ENCODE results near the gene IGF2R. TPM values are rescaled to one million over a fixed set of nuclear protein-coding genes. Genes with fewer than 3 reads are reported as not detected.

The IGF2R gene
- total and polyA plus RNA-seq, 2 donors from 2014 or later, result 23.7 to 88.6 TPM

DNA sequence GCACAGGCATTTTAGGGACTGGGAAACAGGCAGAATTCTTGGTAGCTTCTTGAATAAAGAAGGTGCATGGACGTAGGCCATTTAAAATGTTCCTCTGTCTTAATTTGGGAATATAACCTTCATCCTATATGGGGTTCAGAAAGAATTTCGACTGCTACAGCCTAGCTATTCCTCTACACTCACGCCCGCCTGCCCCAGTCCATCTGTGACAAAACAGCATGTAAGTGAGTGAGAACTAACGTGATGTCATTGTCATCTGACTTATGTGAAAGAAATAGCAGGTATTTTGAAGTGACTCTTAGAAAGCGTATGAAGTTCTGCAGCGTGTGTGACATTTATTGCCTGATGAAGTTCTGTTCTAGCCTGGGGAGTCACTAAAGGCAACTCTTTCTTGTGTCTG, 100.6 kb downstream of the IGF2R start:
- FAIRE-seq, result no peak
- H3K4me1 ChIP-seq (ENCODE audit: control insufficient read depth in 2 of 3, insufficient read depth in 2 of 3, low read depth in 1 of 3, low read length in 3 of 3), result no peaks in the 10 kb centered on the region
- no peak overlapping the region for H3K27ac ChIP-seq (ENCODE audit: low read depth in 2 of 2, low read length in 2 of 2)
- no peaks in the 10 kb centered on the region for H3K27me3 ChIP-seq (ENCODE audit: control insufficient read depth, insufficient read depth, low read length)
- intact Hi-C loops (cut with DNase I), result no loop called here
- H3K9ac ChIP-seq (ENCODE audit: low read length in 3 of 3), result no peak overlapping the region
- H3K36me3 ChIP-seq (ENCODE audit: control insufficient read depth in 2 of 3, insufficient read depth in 3 of 3, low read length in 3 of 3), result peaks cover 2 to 71% (median 61%) of the 10 kb centered on the region in 3 donors
- DNase-seq, result no peak
- H3K4me3 ChIP-seq (ENCODE audit: low read length in 3 of 3), result no peak overlapping the region
- H3K9me3 ChIP-seq (ENCODE audit: control insufficient read depth in 2 of 3, insufficient read depth in 1 of 3, low read length in 3 of 3), result no peaks in the 10 kb centered on the region
- TF ChIP-seq, protein P1, sequence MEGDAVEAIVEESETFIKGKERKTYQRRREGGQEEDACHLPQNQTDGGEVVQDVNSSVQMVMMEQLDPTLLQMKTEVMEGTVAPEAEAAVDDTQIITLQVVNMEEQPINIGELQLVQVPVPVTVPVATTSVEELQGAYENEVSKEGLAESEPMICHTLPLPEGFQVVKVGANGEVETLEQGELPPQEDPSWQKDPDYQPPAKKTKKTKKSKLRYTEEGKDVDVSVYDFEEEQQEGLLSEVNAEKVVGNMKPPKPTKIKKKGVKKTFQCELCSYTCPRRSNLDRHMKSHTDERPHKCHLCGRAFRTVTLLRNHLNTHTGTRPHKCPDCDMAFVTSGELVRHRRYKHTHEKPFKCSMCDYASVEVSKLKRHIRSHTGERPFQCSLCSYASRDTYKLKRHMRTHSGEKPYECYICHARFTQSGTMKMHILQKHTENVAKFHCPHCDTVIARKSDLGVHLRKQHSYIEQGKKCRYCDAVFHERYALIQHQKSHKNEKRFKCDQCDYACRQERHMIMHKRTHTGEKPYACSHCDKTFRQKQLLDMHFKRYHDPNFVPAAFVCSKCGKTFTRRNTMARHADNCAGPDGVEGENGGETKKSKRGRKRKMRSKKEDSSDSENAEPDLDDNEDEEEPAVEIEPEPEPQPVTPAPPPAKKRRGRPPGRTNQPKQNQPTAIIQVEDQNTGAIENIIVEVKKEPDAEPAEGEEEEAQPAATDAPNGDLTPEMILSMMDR (IDR thresholded peaks at IDR 0.05; ENCODE audit: borderline replicate concordance, extremely low read depth, insufficient read depth), result no peak

GRCh38 chr6:160070427-160070826, 101.5 kb downstream of the IGF2R start:
- H3K27ac ChIP-seq (ENCODE audit: low read depth in 2 of 2, low read length in 2 of 2), result no peak overlapping the region
- H3K4me3 ChIP-seq (ENCODE audit: low read length in 3 of 3), result no peak overlapping the region
- H3K4me1 ChIP-seq (ENCODE audit: control insufficient read depth in 2 of 3, insufficient read depth in 2 of 3, low read depth in 1 of 3, low read length in 3 of 3), result no peaks in the 10 kb centered on the region
- intact Hi-C loops (cut with DNase I), result no loop called here
- no peaks in the 10 kb centered on the region for H3K27me3 ChIP-seq (ENCODE audit: control insufficient read depth, insufficient read depth, low read length)
- FAIRE-seq, result no peak
- TF ChIP-seq, protein P1 (IDR thresholded peaks at IDR 0.05; ENCODE audit: borderline replicate concordance, extremely low read depth, insufficient read depth), result no peak
- no peak for DNase-seq
- H3K9me3 ChIP-seq (ENCODE audit: control insufficient read depth in 2 of 3, insufficient read depth in 1 of 3, low read length in 3 of 3), result no peaks in the 10 kb centered on the region
- peaks cover 2 to 70% (median 61%) of the 10 kb centered on the region in 3 donors for H3K36me3 ChIP-seq (ENCODE audit: control insufficient read depth in 2 of 3, insufficient read depth in 3 of 3, low read length in 3 of 3)
- H3K9ac ChIP-seq (ENCODE audit: low read length in 3 of 3), result no peak overlapping the region

DNA sequence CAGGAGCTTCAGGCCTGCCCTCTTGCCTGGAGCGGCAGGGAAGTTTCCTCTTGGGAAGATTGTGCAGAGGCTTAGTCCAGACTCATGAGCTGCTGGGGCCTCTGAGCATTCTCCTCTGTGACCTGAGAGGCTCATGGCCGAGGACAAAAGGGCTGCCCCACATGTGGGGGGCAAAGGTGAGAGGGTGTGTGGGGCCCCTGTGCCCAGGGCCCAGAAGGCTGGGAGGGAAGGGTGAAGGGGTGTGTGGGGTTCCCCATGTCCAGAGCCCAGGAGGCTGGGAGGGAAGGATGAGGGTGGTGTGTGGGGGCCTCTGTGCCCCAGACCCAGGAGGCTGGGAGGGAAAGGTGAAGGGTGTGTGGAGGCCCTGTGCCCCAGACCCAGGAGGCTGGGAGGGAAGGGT, 101.9 kb downstream of the IGF2R start:
- Histone ChIP-seq H3K9me3 (ENCODE audit: control insufficient read depth in 2 of 3, insufficient read depth in 1 of 3, low read length in 3 of 3) (no peaks in the 10 kb centered on the region), H3K27me3 (ENCODE audit: control insufficient read depth, insufficient read depth, low read length) (no peaks in the 10 kb centered on the region), H3K4me1 (ENCODE audit: control insufficient read depth in 2 of 3, insufficient read depth in 2 of 3, low read depth in 1 of 3, low read length in 3 of 3) (no peaks in the 10 kb centered on the region), H3K27ac (ENCODE audit: low read depth in 2 of 2, low read length in 2 of 2) (no peak overlapping the region), H3K9ac (ENCODE audit: low read length in 3 of 3) (no peak overlapping the region), H3K36me3 (ENCODE audit: control insufficient read depth in 2 of 3, insufficient read depth in 3 of 3, low read length in 3 of 3) (peaks cover 2 to 74% (median 61%) of the 10 kb centered on the region in 3 donors), H3K4me3 (ENCODE audit: low read length in 3 of 3) (no peak overlapping the region)
- no peak for FAIRE-seq
- DNase-seq, result no peak
- TF ChIP-seq, protein P1 (IDR thresholded peaks at IDR 0.05; ENCODE audit: borderline replicate concordance, extremely low read depth, insufficient read depth), result no peak
- intact Hi-C loops (cut with DNase I), result no loop called here

Data from kidney (tissue), 14 donors.